SH-SY5Y (cell line): ENCODE results near the gene RPS6KC1.

Experiments
- GATA2 ChIP-seq: IDR thresholded peaks from 2 replicates; pipeline ENCODE4 v1.6.1; 2011; ENCODE audit warnings: mild to moderate bottlenecking, low read depth, low read length
- GATA3 ChIP-seq: IDR thresholded peaks from 2 replicates; pipeline ENCODE4 v1.6.1; 2011; ENCODE audit warnings: low read depth, mild to moderate bottlenecking, low read length, moderate library complexity

DNA sequence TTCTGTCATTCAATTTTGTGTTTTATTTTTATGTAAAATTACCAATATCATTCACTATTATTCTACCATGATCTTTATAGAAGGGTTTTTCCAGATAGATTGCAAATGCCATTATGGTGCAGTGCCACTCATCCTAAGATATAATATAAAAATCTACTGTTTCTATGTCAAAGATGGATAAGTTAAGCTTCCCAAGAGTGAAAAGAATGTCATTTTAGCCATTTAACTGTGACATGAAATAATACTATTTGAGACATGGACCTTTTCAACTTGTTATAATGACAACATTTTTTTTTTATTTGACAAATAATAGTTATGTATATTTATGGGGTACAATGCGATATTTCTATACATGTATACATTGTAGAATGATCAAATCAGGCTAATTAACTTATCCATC lies 224.3 kb downstream of the RPS6KC1 start:
- TF ChIP-seq GATA3, result no peak
- no peak for TF ChIP-seq GATA2
